Breast epithelium (tissue), 4 donors: ENCODE data around the gene MYBL2. TPM values are rescaled to one million over a fixed set of nuclear protein-coding genes. Genes with fewer than 3 reads are reported as not detected.
A peak's percentile ranks its signal among the peaks of the same experiment; 100 is the strongest.

Source experiments
- DNase-seq, 2 donors: peaks; one replicate each; pipeline ENCODE4 v3.0.0-alpha.2; 2019; ENCODE audit warnings: low spot score in 2 of 2
- H3K27ac ChIP-seq, 2 donors: fragments of 200-600 bp; sonication (generic) in 1 of 2; one replicate each; pipeline ENCODE4 v1.5.1; 2016 to 2019; ENCODE audit warnings: mild to moderate bottlenecking in 1 of 2
- H3K27me3 ChIP-seq, 2 donors: fragments of 200-600 bp; sonication (generic) in 1 of 2; one replicate each; pipeline versions ENCODE4 v1.5.1 to v1.6.0; 2017 to 2019; ENCODE audit warnings: control low read depth in 1 of 2, mild to moderate bottlenecking in 1 of 2
- H3K36me3 ChIP-seq: fragments of 200-600 bp; one replicate; pipeline ENCODE4 v1.5.1; 2019
- H3K4me1 ChIP-seq, 2 donors: fragments of 200-600 bp; sonication (generic); one replicate each; pipeline ENCODE4 v1.5.1; 2016 to 2019; ENCODE audit warnings: control low read depth in 1 of 2
- H3K4me3 ChIP-seq, 3 donors: fragments of 200-600 bp; sonication (generic); 1 replicate in 2 of 3; 2 replicates in 1 of 3; pipeline ENCODE4 v1.5.1; 2016 to 2019; ENCODE audit warnings: mild to moderate bottlenecking in 3 of 3, moderate library complexity in 2 of 3
- H3K9me3 ChIP-seq, 2 donors: fragments of 200-600 bp; sonication (generic) in 1 of 2; one replicate each; pipeline ENCODE4 v1.5.1; 2016 to 2019; ENCODE audit warnings: control low read depth in 1 of 2
- POLR2A ChIP-seq: fragments of 450-650 bp; IDR thresholded peaks from one replicate; pipeline ENCODE4 v1.6.1; 2016; ENCODE audit warnings: antibody characterized with exemption, mild to moderate bottlenecking, moderate library complexity
- POLR2AphosphoS5 ChIP-seq, 3 donors: sonication (generic); formaldehyde crosslinking; IDR thresholded peaks; one replicate each; pipeline ENCODE4 v1.6.1; 2017; ENCODE audit warnings: antibody characterized with exemption in 3 of 3
- intact Hi-C: fragments of 100-400 bp; cut with DNase I; formaldehyde crosslinking; loops from one replicate; pipeline ENCODE4 v1.15.1; 2023; ENCODE audit warnings: low total_unique reads
- total RNA-seq, 3 donors: library from RNA; depleted of rRNA; stranded (reverse); fragments of >200 nt; gene quantifications; one replicate each; pipeline ENCODE4 v1.1.0, GENCODE V29; 2016
- TF ChIP-seq, protein P1 (sequence below), 3 donors: fragments of 450-650 bp; IDR thresholded peaks; one replicate each; pipeline ENCODE4 v1.5.1; 2016 to 2017; ENCODE audit warnings: antibody characterized with exemption in 3 of 3, mild to moderate bottlenecking in 3 of 3, moderate library complexity in 3 of 3

The MYBL2 gene
- total RNA-seq, 3 donors from 2014 or later, result 0.32 to 0.44 TPM; not detected in 1

DNA sequence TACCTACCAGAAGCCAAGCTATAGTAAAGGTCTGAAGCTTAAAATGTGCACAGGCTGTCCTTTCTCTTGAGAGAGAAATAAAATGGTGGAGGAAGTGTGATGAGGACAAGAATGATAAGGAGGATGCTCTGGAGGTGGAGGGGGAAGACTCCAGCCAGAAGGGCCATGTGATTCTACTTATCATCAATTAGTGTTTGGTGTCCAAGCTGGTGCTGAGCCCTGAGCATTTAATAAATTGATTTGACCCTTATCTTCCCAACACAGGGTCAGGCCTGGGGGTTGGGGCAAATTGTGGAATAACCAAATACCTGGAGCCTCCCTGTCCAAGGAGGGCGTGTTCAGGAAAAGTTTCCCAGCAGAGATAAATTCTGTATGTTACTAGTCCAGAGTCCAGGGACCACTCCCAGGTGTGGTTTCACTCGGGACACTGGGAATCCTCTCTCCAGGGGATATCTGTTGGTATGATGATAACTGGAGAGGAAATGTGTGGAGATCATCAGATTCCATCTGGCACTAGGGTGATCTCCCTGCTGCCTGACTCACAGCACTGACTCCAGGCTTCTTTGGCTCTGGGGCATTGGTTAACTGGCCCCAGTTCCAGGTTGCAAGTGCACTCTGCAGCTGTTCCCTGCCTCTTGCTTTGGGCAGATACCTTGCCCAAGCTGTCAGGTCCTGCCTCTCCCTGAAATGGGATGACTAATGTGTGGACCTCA is 3.8 kb upstream of the MYBL2 start:
- Histone ChIP-seq H3K27ac (no peak overlapping the region), H3K9me3 (no peaks in the 10 kb centered on the region), H3K4me3 (no peak overlapping the region), H3K36me3 (no peaks in the 10 kb centered on the region), H3K27me3 (peaks cover 0 to 8% of the 10 kb centered on the region in 2 donors), H3K4me1 (peaks cover 5% of the 10 kb centered on the region in 2 donors)
- TF ChIP-seq POLR2A (no peak), POLR2AphosphoS5 (IDR thresholded peaks at IDR 0.05) (no peak)
- TF ChIP-seq, protein P1, sequence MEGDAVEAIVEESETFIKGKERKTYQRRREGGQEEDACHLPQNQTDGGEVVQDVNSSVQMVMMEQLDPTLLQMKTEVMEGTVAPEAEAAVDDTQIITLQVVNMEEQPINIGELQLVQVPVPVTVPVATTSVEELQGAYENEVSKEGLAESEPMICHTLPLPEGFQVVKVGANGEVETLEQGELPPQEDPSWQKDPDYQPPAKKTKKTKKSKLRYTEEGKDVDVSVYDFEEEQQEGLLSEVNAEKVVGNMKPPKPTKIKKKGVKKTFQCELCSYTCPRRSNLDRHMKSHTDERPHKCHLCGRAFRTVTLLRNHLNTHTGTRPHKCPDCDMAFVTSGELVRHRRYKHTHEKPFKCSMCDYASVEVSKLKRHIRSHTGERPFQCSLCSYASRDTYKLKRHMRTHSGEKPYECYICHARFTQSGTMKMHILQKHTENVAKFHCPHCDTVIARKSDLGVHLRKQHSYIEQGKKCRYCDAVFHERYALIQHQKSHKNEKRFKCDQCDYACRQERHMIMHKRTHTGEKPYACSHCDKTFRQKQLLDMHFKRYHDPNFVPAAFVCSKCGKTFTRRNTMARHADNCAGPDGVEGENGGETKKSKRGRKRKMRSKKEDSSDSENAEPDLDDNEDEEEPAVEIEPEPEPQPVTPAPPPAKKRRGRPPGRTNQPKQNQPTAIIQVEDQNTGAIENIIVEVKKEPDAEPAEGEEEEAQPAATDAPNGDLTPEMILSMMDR (IDR thresholded peaks at IDR 0.05), result no peak
- intact Hi-C loops, result no loop called here
- DNase-seq, result no peak

DNA sequence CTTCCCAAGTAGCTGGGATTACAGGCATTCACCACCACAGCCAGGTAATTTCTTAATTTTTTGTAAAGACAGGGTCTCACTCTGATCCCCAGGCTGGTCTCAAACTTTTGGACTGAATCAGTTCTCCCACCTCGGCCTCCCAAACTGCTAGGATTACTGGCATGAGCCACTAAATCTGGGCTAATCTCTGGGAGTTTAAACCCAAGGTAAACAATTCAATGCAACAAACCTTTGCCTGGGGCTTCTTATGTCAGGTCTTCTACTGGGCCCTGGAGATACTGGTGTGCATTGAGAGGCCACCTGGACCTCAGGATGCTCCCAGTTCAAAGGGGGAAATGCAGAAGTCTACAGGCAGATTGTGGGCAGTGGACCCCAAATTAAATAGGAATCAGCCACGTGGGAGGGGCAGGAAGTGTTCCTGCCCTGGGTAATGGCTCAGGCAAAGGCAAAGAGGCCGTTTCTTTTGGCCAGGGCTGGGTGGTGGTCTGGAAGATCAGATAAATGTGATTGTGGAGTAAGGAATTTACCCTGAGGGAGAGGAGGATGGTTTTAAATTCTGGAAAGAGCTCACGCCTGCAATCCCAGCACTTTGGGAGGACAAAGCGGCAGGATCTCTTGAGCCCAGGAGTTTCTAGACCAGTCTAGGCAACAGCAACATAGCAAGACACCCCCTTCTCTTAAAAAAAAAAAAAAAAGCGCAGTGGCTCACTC is 1.3 kb upstream of the MYBL2 start:
- Histone ChIP-seq H3K36me3 (no peaks in the 10 kb centered on the region), H3K4me1 (peaks cover 5% of the 10 kb centered on the region in 2 donors), H3K4me3 (no peak overlapping the region), H3K27ac (no peak overlapping the region), H3K9me3 (no peaks in the 10 kb centered on the region), H3K27me3 (peaks cover 0 to 22% of the 10 kb centered on the region in 2 donors)
- DNase-seq, result no peak
- TF ChIP-seq, protein P1 (IDR thresholded peaks at IDR 0.05), result no peak
- no peak for TF ChIP-seq POLR2A
- TF ChIP-seq POLR2AphosphoS5 (IDR thresholded peaks at IDR 0.05), result no peak
- intact Hi-C loops, result no loop called here

DNA sequence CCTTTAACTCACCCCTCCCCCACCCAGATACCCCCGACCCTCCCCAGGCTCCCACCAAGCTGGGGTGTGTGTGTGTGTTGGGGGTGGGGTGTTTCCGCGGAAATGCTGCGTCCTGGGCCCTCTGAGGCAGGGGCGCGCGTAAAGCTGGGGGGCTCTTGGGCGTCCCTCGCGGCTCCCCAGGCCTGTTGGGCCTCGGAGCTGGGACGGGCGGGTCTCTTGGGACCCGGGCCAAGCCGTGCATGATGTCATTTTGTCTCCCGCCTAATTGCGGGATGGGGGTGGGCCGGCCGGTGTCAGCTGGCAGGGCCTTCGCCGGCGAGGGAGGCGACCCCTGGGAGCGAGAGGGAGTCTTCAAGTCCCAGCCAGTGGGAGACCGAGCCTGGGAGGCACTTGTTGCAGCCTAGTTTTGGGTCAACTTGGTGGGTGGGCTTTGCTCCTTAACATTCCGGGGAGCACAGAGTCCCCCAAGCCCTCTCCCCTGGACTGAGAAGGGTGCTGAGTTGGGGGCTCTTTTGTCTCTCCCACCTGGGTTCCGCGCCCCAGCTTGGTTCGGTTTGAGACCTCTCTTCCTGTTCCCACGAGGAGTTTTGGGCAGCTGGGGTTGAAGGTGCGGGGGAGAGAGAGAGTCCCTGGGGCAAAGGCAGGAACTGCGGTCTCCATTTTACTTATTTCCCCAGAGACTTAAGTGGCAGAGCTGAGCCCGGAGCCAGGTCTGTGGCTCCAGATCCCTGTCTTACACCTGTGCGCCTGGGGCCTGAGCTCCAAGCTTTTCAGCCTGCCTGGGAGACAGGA is 623 bp downstream of the MYBL2 start:
- Histone ChIP-seq H3K27ac (no peak overlapping the region), H3K4me3 (peak overlapping the region in 2 of 3 donors; percentile 52 to 66), H3K36me3 (no peaks in the 10 kb centered on the region), H3K9me3 (no peaks in the 10 kb centered on the region), H3K27me3 (peaks cover 0 to 22% of the 10 kb centered on the region in 2 donors), H3K4me1 (peaks cover 5% of the 10 kb centered on the region in 2 donors)
- intact Hi-C loops, result no loop called here
- no peak for DNase-seq
- TF ChIP-seq, protein P1 (IDR thresholded peaks at IDR 0.05), result no peak
- TF ChIP-seq POLR2AphosphoS5 (IDR thresholded peaks at IDR 0.05) (no peak), POLR2A (no peak)

DNA sequence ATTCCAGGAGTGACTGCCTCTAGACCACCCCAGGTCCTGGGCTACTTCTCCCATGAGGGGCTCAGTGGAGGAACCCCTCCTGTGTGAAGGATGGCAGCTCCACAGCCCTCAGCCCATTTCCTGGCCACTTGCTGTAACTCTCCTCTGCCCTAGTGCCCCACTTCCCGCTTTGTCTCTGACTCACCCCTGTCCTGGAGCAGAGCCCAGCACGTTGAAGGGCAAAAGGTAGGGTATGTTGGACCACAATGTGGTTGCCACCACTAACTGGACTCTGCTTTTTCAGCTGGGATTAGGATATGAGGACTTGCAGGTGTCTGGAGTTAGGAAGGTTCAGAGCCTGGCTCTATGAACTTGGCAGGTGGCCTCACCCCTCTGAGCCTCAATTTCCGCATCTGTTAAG is 2.4 kb downstream of the MYBL2 start:
- DNase-seq, result no peak
- Histone ChIP-seq H3K27me3 (peaks cover 0 to 22% of the 10 kb centered on the region in 2 donors), H3K4me3 (no peak overlapping the region), H3K27ac (no peak overlapping the region), H3K36me3 (no peaks in the 10 kb centered on the region), H3K4me1 (peaks cover 5% of the 10 kb centered on the region in 2 donors), H3K9me3 (no peaks in the 10 kb centered on the region)
- intact Hi-C loops, result no loop called here
- TF ChIP-seq, protein P1 (IDR thresholded peaks at IDR 0.05), result no peak
- no peak for TF ChIP-seq POLR2AphosphoS5 (IDR thresholded peaks at IDR 0.05)
- TF ChIP-seq POLR2A, result no peak
